ENCODE results near the gene TOM1L1. TPM values are rescaled to one million over a fixed set of nuclear protein-coding genes. Genes with fewer than 3 reads are reported as not detected.

TOM1L1 gene
- total and polyA plus RNA-seq, 2 of the 8 experiments (the other 6 are each of a cell fraction or from before 2014, with no cell fraction given), result 47.0 to 60.8 TPM

DNA sequence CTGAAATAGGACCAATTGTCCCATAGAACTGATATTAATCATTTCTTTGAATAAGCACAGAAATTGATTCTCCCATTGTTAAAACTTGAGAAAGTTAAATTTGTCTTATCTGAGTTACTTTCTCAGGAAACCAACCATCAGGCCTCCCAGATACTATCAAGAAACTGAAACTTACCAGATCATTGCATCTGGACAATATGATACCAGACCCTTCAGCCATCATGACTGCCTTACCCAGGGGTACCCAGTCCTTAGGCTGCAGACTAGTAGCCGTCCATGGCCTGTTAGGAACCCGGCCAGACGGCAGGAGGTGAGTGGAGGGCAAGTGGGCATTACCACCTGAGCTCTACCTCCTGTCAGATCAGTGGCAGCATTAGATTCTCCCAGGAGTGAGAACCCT is 75.7 kb downstream of the TOM1L1 start (continued):
- TF ChIP-seq, protein P1, sequence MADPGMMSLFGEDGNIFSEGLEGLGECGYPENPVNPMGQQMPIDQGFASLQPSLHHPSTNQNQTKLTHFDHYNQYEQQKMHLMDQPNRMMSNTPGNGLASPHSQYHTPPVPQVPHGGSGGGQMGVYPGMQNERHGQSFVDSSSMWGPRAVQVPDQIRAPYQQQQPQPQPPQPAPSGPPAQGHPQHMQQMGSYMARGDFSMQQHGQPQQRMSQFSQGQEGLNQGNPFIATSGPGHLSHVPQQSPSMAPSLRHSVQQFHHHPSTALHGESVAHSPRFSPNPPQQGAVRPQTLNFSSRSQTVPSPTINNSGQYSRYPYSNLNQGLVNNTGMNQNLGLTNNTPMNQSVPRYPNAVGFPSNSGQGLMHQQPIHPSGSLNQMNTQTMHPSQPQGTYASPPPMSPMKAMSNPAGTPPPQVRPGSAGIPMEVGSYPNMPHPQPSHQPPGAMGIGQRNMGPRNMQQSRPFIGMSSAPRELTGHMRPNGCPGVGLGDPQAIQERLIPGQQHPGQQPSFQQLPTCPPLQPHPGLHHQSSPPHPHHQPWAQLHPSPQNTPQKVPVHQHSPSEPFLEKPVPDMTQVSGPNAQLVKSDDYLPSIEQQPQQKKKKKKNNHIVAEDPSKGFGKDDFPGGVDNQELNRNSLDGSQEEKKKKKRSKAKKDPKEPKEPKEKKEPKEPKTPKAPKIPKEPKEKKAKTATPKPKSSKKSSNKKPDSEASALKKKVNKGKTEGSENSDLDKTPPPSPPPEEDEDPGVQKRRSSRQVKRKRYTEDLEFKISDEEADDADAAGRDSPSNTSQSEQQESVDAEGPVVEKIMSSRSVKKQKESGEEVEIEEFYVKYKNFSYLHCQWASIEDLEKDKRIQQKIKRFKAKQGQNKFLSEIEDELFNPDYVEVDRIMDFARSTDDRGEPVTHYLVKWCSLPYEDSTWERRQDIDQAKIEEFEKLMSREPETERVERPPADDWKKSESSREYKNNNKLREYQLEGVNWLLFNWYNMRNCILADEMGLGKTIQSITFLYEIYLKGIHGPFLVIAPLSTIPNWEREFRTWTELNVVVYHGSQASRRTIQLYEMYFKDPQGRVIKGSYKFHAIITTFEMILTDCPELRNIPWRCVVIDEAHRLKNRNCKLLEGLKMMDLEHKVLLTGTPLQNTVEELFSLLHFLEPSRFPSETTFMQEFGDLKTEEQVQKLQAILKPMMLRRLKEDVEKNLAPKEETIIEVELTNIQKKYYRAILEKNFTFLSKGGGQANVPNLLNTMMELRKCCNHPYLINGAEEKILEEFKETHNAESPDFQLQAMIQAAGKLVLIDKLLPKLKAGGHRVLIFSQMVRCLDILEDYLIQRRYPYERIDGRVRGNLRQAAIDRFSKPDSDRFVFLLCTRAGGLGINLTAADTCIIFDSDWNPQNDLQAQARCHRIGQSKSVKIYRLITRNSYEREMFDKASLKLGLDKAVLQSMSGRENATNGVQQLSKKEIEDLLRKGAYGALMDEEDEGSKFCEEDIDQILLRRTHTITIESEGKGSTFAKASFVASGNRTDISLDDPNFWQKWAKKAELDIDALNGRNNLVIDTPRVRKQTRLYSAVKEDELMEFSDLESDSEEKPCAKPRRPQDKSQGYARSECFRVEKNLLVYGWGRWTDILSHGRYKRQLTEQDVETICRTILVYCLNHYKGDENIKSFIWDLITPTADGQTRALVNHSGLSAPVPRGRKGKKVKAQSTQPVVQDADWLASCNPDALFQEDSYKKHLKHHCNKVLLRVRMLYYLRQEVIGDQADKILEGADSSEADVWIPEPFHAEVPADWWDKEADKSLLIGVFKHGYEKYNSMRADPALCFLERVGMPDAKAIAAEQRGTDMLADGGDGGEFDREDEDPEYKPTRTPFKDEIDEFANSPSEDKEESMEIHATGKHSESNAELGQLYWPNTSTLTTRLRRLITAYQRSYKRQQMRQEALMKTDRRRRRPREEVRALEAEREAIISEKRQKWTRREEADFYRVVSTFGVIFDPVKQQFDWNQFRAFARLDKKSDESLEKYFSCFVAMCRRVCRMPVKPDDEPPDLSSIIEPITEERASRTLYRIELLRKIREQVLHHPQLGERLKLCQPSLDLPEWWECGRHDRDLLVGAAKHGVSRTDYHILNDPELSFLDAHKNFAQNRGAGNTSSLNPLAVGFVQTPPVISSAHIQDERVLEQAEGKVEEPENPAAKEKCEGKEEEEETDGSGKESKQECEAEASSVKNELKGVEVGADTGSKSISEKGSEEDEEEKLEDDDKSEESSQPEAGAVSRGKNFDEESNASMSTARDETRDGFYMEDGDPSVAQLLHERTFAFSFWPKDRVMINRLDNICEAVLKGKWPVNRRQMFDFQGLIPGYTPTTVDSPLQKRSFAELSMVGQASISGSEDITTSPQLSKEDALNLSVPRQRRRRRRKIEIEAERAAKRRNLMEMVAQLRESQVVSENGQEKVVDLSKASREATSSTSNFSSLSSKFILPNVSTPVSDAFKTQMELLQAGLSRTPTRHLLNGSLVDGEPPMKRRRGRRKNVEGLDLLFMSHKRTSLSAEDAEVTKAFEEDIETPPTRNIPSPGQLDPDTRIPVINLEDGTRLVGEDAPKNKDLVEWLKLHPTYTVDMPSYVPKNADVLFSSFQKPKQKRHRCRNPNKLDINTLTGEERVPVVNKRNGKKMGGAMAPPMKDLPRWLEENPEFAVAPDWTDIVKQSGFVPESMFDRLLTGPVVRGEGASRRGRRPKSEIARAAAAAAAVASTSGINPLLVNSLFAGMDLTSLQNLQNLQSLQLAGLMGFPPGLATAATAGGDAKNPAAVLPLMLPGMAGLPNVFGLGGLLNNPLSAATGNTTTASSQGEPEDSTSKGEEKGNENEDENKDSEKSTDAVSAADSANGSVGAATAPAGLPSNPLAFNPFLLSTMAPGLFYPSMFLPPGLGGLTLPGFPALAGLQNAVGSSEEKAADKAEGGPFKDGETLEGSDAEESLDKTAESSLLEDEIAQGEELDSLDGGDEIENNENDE (IDR thresholded peaks at IDR 0.05; ENCODE audit: insufficient replicate concordance, low read length), result no peak
- TF ChIP-seq RXRA (IDR thresholded peaks at IDR 0.05; ENCODE audit: insufficient read depth, low read depth, low read length) (no peak), KDM4A (IDR thresholded peaks at IDR 0.05; ENCODE audit: low read depth, low read length, severe bottlenecking) (no peak), SIX5 (IDR thresholded peaks at IDR 0.05; ENCODE audit: low read depth, low read length) (no peak), GABPA (IDR thresholded peaks at IDR 0.05; ENCODE audit: borderline replicate concordance, insufficient read depth, low read length) (no peak), ZNF274 (IDR thresholded peaks at IDR 0.05; ENCODE audit: borderline replicate concordance, extremely low read depth, low read length) (no peak), GTF2F1 (IDR thresholded peaks at IDR 0.05; ENCODE audit: borderline replicate concordance, low read depth, low read length) (no peak), SP1 (IDR thresholded peaks at IDR 0.05; ENCODE audit: low read depth, low read length) (no peak), CEBPB (IDR thresholded peaks at IDR 0.05; ENCODE audit: low read depth, low read length) (no peak)
- TF ChIP-seq, protein P2, sequence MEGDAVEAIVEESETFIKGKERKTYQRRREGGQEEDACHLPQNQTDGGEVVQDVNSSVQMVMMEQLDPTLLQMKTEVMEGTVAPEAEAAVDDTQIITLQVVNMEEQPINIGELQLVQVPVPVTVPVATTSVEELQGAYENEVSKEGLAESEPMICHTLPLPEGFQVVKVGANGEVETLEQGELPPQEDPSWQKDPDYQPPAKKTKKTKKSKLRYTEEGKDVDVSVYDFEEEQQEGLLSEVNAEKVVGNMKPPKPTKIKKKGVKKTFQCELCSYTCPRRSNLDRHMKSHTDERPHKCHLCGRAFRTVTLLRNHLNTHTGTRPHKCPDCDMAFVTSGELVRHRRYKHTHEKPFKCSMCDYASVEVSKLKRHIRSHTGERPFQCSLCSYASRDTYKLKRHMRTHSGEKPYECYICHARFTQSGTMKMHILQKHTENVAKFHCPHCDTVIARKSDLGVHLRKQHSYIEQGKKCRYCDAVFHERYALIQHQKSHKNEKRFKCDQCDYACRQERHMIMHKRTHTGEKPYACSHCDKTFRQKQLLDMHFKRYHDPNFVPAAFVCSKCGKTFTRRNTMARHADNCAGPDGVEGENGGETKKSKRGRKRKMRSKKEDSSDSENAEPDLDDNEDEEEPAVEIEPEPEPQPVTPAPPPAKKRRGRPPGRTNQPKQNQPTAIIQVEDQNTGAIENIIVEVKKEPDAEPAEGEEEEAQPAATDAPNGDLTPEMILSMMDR (IDR thresholded peaks at IDR 0.05; ENCODE audit: control extremely low read depth in 1 of 3, insufficient read depth in 1 of 3, low read depth in 1 of 3, low read length in 3 of 3), result no peak
